MV-4-11 (cell line): ENCODE results near the gene MAP2K3.
"Not testable (repeated sequence)": the region's sequence is repeated elsewhere in the genome, so short reads cannot be mapped to it uniquely, and the experiment has no call there.

Source experiments
- DNase-seq: peaks from one replicate; lab custom pipeline; 2025; lab: John Stamatoyannopoulos, UW

Gene MAP2K3

DNA sequence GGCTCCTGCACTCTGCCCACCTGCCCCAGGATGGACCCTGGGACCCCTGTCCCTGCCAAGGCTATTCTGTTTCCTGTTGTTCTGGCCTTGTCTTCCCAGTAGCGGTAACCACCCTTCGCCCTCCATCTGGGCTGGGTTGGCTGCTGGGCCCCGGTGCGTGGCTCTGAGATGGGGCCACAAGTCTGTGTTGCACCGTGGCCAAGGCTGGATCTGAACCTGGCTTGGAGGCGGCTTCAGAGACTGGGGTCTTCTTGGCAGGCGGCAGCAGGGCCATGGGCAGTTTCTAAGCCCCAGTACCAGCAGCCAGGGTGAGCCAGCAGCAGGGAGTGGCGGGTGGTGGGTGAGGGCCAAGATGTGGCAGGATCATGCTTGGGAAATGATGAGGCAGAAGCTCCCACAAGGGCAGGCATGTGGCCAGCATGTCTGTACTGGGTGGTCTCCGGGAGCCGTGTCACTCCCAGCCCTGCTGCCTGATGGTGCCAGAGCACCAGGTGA, 12.6 kb downstream of the MAP2K3 start:
- DNase-seq, result no peak

DNA sequence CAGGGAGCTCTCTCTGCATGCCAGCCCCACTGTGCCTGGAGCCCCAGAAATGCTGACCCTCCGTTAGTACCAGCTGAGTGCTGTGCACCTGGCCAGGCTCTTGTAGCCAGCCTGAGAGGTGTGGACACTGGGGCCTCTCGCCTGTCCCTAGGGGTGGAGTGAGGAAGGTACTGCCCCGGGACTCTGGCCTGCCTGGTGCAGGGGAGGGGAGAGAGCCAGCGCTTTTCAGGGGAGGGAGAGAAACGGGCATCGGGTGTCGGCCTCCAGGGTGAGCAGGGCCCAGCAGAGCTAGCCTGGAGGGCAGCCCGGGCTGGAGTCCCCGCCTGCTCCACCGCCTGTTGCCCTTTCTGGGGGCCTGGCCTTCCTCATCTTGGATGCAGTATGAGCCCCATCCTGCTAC, 13.1 kb downstream of the MAP2K3 start:
- no peak for DNase-seq

DNA sequence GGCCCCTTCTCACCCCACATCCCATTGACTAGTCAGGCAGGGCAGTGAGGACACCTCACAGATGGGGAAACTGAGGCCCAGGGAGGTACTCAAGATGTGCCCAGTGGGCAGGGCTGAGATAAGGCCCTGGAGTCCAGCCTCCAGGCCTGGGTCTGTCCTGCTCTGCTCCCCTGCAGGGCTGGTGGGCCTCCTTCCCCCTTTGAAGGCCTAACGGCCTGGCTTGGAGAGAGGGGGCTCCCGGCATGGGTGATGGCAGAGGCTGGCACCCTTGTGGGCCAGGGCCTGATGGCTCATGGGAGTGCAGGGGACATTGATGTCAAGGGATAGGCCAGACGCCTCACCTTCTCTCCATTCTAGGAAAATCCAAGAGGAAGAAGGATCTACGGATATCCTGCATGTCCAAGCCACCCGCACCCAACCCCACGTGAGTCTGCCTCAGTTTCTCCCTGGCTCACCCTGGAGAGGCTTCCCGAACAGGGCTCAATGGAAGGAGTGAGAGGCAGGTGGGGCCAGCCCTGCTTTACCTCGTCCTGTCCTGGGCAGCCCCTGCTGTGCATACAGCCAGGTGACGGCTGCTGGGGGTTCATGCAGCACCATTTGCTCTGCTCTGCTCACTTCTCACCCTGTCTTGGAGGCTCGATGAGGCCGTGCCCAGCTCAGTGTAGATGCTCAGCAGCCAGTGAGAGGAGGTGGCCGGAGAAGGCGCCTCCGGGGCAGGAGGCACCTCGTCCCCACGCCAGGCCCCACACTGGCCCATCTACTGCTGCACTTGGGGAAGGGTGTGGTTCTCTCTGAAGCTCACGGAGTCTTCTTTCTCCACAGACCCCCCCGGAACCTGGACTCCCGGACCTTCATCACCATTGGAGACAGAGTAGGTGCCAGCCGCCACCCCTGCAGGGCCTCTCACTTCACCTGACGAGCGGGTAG, 13.8 kb downstream of the MAP2K3 start:
- DNase-seq, result no peak

DNA sequence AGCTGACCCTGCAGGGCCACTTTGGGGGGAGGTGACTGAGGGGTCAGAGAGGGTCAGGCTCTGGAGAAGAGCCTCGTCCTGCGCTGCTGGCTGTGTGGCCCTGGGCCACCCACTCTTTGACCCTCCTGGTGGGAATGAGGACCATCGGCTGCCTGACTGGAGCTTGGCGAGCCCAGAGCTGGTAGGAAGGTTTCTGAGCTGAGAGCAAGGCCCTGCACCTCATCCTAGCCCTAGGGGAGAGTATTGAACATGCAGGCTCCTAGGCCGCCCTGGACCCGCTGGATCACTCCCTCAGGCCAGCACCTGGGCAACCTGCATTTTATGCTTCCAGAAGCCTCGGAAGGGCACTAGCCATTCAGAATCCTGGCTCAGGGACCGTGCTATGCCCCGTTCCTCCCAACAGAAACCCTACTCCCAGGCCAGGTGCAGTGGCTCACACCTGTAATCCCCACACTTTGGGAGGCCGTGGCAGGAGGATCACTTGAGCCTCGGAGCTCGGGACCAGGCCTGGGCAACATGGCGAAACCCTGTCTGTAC, 14.5 kb downstream of the MAP2K3 start:
- no peak for DNase-seq

DNA sequence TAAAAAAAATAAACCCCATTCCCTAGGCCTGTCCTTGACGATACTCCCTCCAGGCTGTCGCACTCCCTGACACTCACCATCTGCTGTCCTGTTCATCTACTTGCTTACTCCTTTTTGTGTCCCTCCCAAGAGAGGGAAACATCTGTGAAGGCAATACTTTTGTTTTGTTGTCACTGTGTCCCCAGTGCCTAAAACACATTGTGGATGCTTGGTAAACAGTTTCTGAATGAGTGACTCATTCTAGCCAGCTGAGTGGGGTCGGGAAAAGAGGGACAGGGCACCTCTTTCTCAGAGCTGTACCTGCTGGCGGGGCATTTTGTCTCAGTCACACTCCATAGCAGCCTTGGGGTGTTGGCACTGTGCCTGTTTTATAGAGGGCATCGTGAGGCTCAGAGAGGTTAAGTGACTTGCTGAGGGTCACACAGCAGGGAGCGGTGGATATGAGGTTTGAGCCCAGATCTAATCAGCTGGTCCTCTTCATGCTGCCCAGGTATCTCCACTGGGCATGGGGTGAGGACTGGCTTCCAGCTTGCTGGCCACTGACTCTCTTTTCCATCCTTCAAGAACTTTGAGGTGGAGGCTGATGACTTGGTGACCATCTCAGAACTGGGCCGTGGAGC, 15.6 kb downstream of the MAP2K3 start:
- peak; percentile 51 for DNase-seq

DNA sequence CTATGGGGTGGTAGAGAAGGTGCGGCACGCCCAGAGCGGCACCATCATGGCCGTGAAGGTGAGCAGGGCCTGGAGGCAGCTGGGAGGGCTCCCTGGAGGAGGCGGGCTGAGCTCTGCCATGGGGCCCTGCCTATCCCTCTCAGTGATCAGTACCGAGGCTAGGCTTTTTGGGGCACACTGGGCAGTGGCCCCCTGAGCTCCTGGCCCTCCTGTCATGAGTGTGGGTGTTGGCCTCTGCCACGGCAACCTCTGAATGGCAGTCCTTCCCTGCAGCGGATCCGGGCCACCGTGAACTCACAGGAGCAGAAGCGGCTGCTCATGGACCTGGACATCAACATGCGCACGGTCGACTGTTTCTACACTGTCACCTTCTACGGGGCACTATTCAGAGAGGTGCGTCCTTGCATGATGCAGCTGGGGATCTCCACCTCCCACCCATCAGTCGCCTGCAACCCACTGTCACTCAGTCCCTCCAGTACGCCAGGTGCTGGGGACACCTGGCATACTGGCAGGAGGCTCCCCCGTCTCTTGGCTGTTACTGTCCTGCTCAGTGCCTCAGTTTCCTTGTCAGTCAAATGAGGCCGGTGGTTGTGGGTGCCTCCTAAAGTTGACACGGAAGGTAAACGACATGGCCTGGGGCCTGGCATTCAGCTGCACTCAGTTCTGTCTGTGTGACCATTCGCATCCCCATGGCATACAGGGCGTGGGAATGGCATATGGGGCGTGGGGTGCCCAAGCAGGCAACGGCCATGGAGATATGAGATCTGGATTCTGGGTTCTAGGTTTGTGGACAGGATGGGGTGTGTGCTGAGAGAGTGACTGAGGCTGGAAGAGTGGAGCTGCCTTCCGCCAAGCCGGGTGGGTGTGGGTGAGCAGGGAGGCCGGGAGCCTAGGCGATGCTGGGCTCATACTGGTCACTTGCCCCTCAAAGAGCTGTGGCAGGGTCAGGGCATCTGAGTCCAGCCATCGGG, 16.4 kb downstream of the MAP2K3 start:
- no peak for DNase-seq

DNA sequence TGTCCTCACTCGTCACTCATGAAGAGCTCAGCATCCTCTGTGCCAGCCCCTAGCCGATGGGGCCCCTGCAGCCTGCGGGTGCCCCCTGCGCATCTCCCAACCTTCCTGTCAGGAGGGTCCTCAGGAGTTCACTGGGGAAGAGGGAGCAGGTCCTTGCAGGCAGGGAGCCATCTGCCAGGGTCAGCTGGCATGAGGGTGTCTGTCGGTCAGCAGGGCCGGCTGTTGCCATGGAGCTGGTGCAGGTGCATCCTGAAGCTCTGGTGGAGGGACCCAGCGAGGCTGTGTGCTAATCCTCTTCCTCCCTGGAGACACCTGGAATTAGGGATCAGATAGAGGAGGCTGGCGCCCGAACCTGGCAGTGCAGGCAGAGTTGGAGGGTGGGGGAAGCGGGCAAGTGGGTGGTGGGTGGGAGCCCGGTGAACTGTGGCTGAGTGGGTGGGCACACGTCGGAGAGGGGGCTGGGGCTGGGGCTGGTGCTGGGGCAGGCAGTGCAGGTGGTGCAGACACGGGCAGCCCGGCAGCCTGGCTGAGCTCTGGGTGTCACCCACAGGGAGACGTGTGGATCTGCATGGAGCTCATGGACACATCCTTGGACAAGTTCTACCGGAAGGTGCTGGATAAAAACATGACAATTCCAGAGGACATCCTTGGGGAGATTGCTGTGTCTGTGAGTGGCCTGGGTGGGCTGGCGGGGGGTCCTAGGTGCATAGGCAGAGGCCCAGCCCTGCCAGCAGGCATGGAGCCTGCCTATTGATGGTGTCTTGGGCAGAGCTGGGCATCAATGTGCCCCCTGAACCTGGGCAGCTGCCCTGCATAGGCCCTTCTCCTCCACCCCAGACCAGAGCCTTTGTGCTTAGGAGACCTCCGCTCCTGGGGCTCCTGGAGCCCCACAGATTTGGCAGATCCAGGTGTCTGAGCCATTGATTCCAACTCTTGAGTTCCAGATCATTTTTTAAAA, 17.4 kb downstream of the MAP2K3 start:
- DNase-seq, result no peak

DNA sequence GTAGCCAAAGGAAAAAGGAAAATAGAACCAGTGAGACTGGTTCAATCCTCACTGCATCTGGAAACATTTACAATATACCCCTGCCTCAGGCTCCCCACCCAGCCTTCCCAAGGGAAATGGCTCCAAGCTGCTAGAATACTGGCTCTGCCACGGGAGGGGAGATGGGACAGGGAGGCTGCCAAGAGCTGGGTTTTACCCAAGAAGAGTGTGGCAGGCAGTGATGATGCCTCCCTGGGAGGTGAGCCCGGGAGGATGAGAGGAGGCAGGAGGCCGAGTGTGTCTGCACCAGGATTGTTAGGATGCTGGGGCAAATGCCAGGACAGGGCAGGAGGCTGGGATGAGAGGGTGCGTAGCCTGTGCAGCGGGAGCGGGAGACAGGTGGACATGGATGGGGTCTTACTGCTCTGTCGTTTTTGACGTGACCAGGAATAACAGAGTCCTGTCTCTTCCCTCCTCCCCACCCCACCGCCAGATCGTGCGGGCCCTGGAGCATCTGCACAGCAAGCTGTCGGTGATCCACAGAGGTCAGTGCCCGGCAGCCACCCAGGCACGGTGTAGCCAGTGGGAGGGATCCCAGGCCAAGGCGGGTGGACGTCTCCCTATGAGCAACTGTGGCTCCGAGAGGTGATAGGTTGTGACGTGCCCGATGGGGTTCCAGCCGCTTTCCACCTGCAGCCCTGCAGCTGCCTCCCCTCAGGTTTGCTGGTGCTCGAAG, 18.4 kb downstream of the MAP2K3 start:
- DNase-seq, result no peak

DNA sequence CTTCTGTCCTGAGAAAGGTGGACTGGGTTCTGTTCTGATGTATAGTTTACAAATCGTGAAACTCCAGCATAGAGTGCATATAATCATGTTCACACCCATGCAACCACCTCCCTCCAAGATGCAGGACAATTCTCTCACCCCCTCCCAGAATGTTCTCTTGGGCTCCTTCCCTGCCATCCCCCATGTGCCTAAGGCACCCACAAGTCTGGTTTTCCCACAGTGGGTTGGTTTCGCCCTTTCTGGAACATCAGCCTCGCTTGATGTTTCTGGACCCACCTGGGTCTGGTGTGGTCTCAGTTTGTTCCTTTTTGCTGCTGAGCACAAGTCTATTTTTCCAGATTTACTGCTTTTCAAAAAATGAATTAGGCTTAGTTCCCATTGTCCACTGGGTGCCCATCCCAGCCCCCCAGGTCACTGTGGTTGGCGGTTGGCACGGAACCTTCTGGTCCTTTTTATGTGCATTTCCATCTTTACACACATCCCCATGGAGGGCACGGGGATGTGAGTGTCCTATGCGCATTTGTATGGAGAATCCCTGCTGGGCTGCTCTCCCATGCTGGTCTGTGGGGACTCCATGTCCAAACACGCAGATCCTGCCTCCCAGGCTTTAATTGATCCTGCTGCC, 19.0 kb downstream of the MAP2K3 start:
- no peak for DNase-seq

DNA sequence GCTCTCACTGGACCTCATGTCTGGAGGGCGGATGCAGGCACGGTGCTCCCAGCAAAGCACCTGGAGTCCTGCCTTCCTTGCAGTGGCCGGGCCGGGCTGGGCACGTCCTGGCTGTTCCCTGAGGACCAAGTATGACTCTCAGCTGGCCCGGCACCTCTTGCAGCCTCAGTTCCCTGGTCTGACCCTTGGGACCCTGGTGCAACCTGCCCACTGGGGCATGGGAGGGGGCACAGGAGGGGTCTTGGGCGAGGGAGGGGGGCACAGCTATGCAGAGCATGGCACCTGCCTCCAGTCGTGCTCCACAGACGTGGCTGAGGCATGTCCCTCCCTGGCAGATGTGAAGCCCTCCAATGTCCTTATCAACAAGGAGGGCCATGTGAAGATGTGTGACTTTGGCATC, 19.6 kb downstream of the MAP2K3 start:
- DNase-seq, result no peak

DNA sequence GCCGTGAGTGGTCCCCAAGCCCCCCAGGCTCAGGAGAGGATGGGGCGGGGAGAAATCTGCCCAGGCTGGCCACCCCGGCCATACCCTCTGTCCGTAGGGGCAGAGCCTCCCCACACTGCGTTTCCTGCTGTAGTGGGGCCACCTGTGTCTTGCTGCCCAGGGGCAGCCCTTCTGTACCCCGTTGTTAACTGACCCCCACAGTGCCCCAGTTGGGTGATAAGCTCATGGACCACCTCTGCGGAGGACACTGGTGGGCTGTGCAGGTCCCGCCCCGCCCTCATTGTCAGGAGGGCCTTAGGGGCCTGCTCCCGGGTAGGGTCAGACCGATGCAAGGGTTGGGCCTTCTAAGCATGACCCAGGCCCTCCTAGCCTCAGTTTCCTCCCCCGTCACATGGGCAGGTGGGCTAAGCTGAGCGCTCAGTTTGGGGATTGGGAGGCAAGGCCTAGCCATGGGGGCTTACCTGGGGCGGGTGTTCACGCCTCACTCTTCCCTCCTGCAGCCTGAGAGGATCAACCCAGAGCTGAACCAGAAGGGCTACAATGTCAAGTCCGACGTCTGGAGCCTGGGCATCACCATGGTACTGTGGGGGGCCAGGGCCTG, 20.1 kb downstream of the MAP2K3 start:
- DNase-seq, result not testable (repeated sequence)

DNA sequence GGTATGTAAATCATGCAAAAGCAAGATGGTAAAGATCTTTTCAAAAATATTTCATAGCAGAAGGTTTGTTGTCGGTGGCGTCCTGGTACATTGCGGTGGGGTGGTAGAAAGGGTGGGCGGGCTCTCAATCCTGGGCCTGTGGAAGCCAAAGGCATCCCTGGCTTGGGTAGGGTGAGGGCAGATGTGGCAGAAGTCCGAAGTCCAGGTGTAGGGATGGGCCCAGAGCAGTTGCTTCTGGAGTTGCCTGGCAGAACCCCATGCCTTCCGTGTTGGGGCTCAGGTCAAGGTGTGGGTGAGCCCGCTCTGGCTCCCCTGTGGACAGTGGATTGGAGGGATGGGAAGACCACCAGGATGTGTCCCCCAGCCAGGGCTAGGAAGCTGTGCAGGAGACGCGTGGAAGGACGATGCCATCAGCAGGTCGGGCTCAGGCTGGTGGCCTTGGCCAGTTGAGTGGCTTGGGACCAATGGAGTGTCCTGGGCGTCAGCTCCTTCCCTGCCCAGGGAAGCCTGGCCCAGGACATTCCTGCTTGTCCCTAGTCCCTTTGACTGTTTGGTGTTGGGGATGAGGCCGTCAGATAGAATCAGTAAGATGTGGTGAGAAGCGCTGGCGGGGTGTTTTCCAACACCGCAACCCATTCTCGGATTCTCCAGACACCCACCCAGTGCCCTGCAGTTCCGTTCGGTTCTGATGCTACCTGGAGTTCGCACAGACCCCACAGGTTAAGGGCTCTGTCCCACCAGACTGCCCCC, 21.1 kb downstream of the MAP2K3 start:
- not testable (repeated sequence) for DNase-seq

DNA sequence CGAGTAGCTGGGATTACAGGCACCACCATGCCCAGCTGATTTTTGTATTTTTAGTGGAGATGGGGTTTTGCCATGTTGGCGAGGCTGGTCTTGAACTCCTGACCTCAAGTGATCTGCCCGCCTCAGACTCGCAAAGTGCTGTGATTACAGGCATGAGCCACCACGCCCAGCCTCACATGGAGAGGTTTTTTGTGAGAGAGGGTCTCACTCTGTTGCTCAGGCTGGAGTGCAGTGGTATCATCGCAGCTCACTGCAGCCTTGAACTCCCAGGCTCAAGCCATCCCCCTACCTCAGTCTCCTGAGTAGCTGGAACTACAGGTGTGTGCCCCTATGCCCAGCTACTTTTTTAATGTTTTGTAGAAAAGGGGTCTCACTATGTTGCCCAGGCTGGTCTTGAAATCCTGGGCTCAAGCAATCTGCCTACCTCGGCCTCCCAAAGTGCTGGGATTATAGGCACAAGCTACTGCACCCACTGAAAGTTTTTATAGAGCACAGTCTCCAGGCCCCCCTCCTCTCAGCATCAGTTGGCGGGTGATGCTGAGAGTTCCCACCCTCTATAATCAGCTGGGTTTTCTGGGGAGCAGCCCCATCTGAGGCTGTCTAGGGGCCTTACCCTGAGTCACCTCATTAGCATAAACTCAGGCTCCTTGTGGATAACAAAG, 22.2 kb downstream of the MAP2K3 start:
- not testable (repeated sequence) for DNase-seq

DNA sequence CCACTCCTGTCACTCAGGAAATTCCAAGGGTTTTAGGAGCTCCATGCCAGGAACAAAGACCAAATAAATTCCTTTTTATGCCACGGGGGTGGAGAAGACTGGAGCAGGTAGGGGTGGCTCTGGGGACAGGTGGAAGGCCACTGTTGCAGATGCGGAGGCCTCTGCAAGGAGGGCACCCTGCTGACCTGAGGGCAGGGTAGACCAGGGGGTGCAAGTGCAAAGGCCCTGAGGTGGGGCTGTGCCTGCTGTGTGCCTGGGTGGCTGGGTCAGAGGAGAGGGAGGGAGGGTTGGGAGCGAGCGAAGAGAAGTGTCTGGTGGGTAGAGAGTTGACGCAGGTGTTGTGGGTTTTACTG, 22.7 kb downstream of the MAP2K3 start:
- not testable (repeated sequence) for DNase-seq

DNA sequence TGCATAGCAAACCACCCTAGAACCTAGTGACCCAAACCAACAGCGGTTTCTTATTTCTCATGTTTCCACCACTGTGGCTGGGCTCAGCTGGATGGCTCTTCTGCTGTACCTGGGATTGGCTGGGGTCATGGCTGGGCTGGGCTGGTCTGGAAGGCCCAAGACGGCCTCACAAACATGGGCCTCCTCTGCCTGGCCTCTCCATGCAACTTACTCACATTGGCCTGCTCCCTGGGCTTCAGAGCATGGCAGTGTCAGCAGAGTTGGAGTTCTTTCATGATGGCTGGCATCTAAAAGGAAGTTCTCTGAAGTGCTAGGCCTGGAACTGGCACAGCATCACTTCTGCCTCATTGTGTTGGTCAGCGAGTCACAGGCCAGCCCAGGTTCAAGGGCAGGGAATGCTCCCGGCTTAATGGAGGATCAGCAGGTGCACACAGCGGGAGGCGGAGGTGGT, 24.4 kb downstream of the MAP2K3 start:
- DNase-seq, result not testable (repeated sequence)

DNA sequence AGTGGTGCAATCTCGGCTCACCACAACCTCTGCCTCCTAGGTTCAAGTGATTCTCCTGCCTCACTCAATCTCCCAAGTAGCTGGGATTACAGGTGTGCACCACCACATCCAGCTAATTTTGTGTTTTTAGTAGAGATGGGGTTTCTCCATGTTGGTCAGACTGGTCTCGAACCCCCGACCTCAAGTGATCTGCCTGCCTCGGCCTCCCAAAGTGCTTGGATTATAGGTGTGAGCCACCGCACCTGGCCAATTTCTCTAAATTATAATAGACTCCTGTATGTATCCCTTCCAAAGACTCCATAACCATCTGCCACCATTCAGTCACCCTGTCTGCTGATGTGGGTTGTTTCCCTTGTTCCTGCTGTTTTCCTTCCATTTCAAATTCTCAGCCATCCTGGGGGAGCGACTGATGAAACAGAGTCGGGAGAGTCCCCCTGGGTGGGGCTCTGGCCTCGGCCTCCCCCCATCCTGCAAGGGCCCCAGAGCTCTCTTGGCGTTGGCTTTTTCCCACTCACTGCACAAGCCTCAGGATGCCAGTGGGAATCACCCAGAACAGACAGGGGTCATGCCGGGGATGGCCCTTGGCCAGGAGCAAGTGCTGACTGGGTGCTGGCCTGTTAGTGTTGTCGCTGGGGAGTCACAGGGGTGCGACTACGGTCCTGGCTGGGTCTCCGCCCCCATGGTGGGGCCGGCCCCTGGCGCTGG, 25.7 kb downstream of the MAP2K3 start:
- not testable (repeated sequence) for DNase-seq
